KMS-11 (cell line): ENCODE results near the gene WDFY2.

Source experiments
- H2AFZ ChIP-seq: fragments of 200-600 bp; sonication (generic); 2 replicates; pipeline ENCODE4 v1.6.1; 2016; ENCODE audit warnings: antibody characterized with exemption, mixed run types, low read depth
- H3K27ac ChIP-seq: fragments of 200-600 bp; sonication (generic); 2 replicates; pipeline ENCODE4 v1.6.1; 2016; ENCODE audit warnings: mild to moderate bottlenecking, mixed run types
- H3K27me3 ChIP-seq: fragments of 200-600 bp; sonication (generic); 2 replicates; pipeline ENCODE4 v1.6.1; 2017; ENCODE audit warnings: mild to moderate bottlenecking, low read depth, mixed run types, moderate library complexity; ENCODE audit not compliant: insufficient read depth
- H3K36me3 ChIP-seq: fragments of 200-600 bp; sonication (generic); 2 replicates; pipeline ENCODE4 v1.6.1; 2017; ENCODE audit warnings: mild to moderate bottlenecking, mixed run types; ENCODE audit not compliant: insufficient read depth
- H3K4me1 ChIP-seq: fragments of 200-600 bp; sonication (generic); 2 replicates; pipeline ENCODE4 v1.6.1; 2016; ENCODE audit warnings: mild to moderate bottlenecking, low read depth, mixed run types; ENCODE audit not compliant: poor library complexity, severe bottlenecking
- H3K4me2 ChIP-seq: fragments of 200-600 bp; sonication (generic); 2 replicates; pipeline ENCODE4 v1.7.0; 2016; ENCODE audit warnings: mild to moderate bottlenecking, mixed run types
- H3K4me3 ChIP-seq: fragments of 200-600 bp; sonication (generic); IDR thresholded peaks from 2 replicates; pipeline ENCODE4 v1.6.1; 2017; ENCODE audit warnings: low read depth, low read length, mixed read lengths; ENCODE audit not compliant: insufficient read depth
- H3K79me2 ChIP-seq: fragments of 200-600 bp; sonication (generic); 2 replicates; pipeline ENCODE4 v1.6.1; 2016; ENCODE audit warnings: low read depth, mixed run types; ENCODE audit not compliant: insufficient read depth
- H3K9ac ChIP-seq: fragments of 200-600 bp; sonication (generic); 2 replicates; pipeline ENCODE4 v1.6.1; 2016; ENCODE audit warnings: mild to moderate bottlenecking, mixed run types
- H4K20me1 ChIP-seq: fragments of 200-600 bp; sonication (generic); 2 replicates; pipeline ENCODE4 v1.6.1; 2016; ENCODE audit warnings: mild to moderate bottlenecking, mixed run types; ENCODE audit not compliant: insufficient read depth
- CTCF ChIP-seq: fragments of 200-600 bp; sonication (generic); conservative IDR thresholded peaks from 2 replicates; pipeline ENCODE4 v1.6.1; 2017; ENCODE audit warnings: low read depth, mild to moderate bottlenecking, antibody characterized with exemption, low read length, moderate library complexity, mixed read lengths

WDFY2 gene

GRCh38 chr13:51599444-51600176 lies 15.3 kb downstream of the WDFY2 start:
- no peak for TF ChIP-seq CTCF
- Histone ChIP-seq H4K20me1 (no peaks in the 10 kb centered on the region), H3K36me3 (no peaks in the 10 kb centered on the region), H2AFZ (no peak overlapping the region), H3K79me2 (no peaks in the 10 kb centered on the region), H3K27me3 (no peaks in the 10 kb centered on the region), H3K27ac (no peak overlapping the region), H3K4me2 (no peak overlapping the region), H3K9ac (no peak overlapping the region), H3K4me3 (no peak overlapping the region), H3K4me1 (no peaks in the 10 kb centered on the region)

GRCh38 chr13:51600703-51601102 lies 16.4 kb downstream of the WDFY2 start:
- Histone ChIP-seq H3K4me3 (no peak overlapping the region), H3K36me3 (no peaks in the 10 kb centered on the region), H3K79me2 (no peaks in the 10 kb centered on the region), H4K20me1 (no peaks in the 10 kb centered on the region), H3K4me2 (no peak overlapping the region), H3K27me3 (no peaks in the 10 kb centered on the region), H3K27ac (no peak overlapping the region), H3K4me1 (no peaks in the 10 kb centered on the region), H2AFZ (no peak overlapping the region), H3K9ac (no peak overlapping the region)
- no peak for TF ChIP-seq CTCF

GRCh38 chr13:51601601-51602565 lies 17.6 kb downstream of the WDFY2 start:
- no peak overlapping the region for H3K4me3 ChIP-seq
- H3K79me2 ChIP-seq, result no peaks in the 10 kb centered on the region
- no peak overlapping the region for H2AFZ ChIP-seq
- no peak for TF ChIP-seq CTCF
- no peaks in the 10 kb centered on the region for H3K4me1 ChIP-seq
- no peak overlapping the region for H3K4me2 ChIP-seq
- no peak overlapping the region for H3K27ac ChIP-seq
- no peaks in the 10 kb centered on the region for H3K36me3 ChIP-seq
- no peaks in the 10 kb centered on the region for H3K27me3 ChIP-seq
- no peaks in the 10 kb centered on the region for H4K20me1 ChIP-seq
- no peak overlapping the region for H3K9ac ChIP-seq

- H2AFZ ChIP-seq, result no peak overlapping the region
- H3K36me3 ChIP-seq, result no peaks in the 10 kb centered on the region
- H4K20me1 ChIP-seq, result no peaks in the 10 kb centered on the region
- H3K79me2 ChIP-seq, result no peaks in the 10 kb centered on the region
- no peaks in the 10 kb centered on the region for H3K4me1 ChIP-seq
- H3K27me3 ChIP-seq, result no peaks in the 10 kb centered on the region
- TF ChIP-seq CTCF, result no peak
- H3K9ac ChIP-seq, result no peak overlapping the region
- no peak overlapping the region for H3K4me3 ChIP-seq
- no peak overlapping the region for H3K4me2 ChIP-seq
- H3K27ac ChIP-seq, result no peak overlapping the region
These were observed 19.5 kb downstream of the WDFY2 start for GRCh38 chr13:51603716-51604115.
